Esophagus muscularis mucosa (tissue), 4 donors: ENCODE data around the gene MAP1B. TPM values are rescaled to one million over a fixed set of nuclear protein-coding genes. Genes with fewer than 3 reads are reported as not detected.

Source experiments
- DNase-seq: peaks from one replicate; pipeline ENCODE4 v3.0.0-alpha.2; 2017; ENCODE audit errors: extremely low spot score
- H3K27ac ChIP-seq, 4 donors: fragments of 200-600 bp; sonication (generic); replicated peaks in 1 of 4; 1 replicate in 3 of 4; 2 replicates in 1 of 4; pipeline ENCODE4 v1.5.1; 2016 to 2019; ENCODE audit warnings: mild to moderate bottlenecking in 1 of 4
- H3K27me3 ChIP-seq, 4 donors: fragments of 200-600 bp; sonication (generic); one replicate each; pipeline versions ENCODE4 v1.5.1 to v1.6.0; 2016 to 2019
- H3K36me3 ChIP-seq, 4 donors: fragments of 200-600 bp; sonication (generic); one replicate each; pipeline ENCODE4 v1.5.1; 2016 to 2019
- H3K4me1 ChIP-seq, 4 donors: fragments of 200-600 bp; sonication (generic); one replicate each; pipeline ENCODE4 v1.5.1; 2016 to 2019
- H3K4me3 ChIP-seq, 4 donors: fragments of 200-600 bp; sonication (generic); 1 replicate in 2 of 4; 2 replicates in 2 of 4; pipeline ENCODE4 v1.5.1; 2016 to 2019; ENCODE audit warnings: mild to moderate bottlenecking in 4 of 4, moderate library complexity in 1 of 4
- H3K9me3 ChIP-seq, 4 donors: fragments of 200-600 bp; sonication (generic); 1 replicate in 3 of 4; 2 replicates in 1 of 4; pipeline ENCODE4 v1.5.1; 2016 to 2019
- EP300 ChIP-seq: sonication (generic); formaldehyde crosslinking; IDR thresholded peaks from one replicate; pipeline ENCODE4 v1.6.1; 2017; ENCODE audit warnings: antibody characterized with exemption
- POLR2A ChIP-seq: fragments of 450-650 bp; IDR thresholded peaks from one replicate; pipeline ENCODE4 v1.6.1; 2017; ENCODE audit warnings: antibody characterized with exemption, moderate library complexity, mild to moderate bottlenecking, low read depth
- POLR2AphosphoS5 ChIP-seq, 2 donors: sonication (generic); formaldehyde crosslinking; IDR thresholded peaks; one replicate each; pipeline ENCODE4 v1.6.1; 2017; ENCODE audit warnings: antibody characterized with exemption in 2 of 2
- WGBS: methylation state at CpG from one replicate; pipeline ENCODE4 v1.1.5; 2018; 5-methylcytosine and 5-hydroxymethylcytosine counted together
- intact Hi-C: fragments of 100-400 bp; cut with DNase I; formaldehyde crosslinking; loops from one replicate; pipeline ENCODE4 v1.15.1; 2023
- total RNA-seq, 4 donors: library from RNA; depleted of rRNA; stranded (reverse); fragments of >200 nt; gene quantifications; one replicate each; pipeline versions ENCODE4 v1.1.0 to v1.2.1, GENCODE V29; 2016
- TF ChIP-seq, protein P1 (sequence below), 3 experiments: fragments of 200-600 bp in 2 of 3; fragments of 450-650 bp in 1 of 3; sonication (generic) in 2 of 3; IDR thresholded peaks; one replicate each; pipeline ENCODE4 v1.5.1; 2017 to 2019; ENCODE audit warnings: antibody characterized with exemption in 3 of 3, mild to moderate bottlenecking in 2 of 3, moderate library complexity in 1 of 3

The MAP1B gene
- total RNA-seq, 4 donors from 2014 or later, result 755 to 1,378 (median 1,096) TPM

DNA sequence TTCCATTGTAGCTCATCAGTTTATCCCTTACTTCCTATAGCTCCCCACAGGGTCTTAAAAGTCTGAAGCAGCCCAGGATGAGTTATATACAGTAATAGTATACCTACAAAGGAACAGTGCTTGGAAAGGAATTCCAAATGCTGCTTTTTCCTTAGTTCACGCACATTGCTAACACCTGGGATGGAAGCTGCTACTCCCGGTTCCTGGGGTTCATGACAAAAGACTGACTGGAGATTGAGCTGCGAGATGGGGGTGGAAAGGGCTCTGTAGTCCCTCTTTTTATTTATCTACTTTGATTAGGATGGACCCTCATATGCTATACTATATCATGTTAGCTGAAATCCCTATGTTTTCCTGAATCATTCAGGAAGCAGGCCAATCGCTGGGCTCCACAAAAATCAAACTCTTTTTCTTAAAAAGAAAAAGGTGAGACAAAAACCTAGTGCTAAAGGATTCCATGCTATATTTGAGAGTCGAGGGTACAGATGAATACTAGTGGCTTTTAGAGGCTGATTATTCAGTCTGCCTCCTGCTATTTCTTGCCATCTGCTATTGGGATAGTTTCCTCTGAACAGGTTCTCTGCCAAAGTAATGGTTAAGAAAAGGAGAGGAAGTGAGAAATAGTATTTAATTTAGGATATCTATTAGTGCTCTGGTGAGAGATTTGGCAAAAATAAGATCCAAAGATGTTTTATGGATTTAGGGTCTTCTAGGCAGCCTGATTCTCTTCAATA is 131.6 kb downstream of the MAP1B start:
- Histone ChIP-seq H3K4me3 (no peak overlapping the region), H3K4me1 (peaks cover 0 to 38% (median 33%) of the 10 kb centered on the region in 4 donors), H3K36me3 (peaks cover 0 to 21% (median 0%) of the 10 kb centered on the region in 4 donors), H3K27ac (no peak overlapping the region), H3K27me3 (no peaks in the 10 kb centered on the region), H3K9me3 (no peaks in the 10 kb centered on the region)
- no peak for DNase-seq
- intact Hi-C loops, result no loop called here
- TF ChIP-seq POLR2AphosphoS5 (IDR thresholded peaks at IDR 0.05), result no peak
- TF ChIP-seq, protein P1, sequence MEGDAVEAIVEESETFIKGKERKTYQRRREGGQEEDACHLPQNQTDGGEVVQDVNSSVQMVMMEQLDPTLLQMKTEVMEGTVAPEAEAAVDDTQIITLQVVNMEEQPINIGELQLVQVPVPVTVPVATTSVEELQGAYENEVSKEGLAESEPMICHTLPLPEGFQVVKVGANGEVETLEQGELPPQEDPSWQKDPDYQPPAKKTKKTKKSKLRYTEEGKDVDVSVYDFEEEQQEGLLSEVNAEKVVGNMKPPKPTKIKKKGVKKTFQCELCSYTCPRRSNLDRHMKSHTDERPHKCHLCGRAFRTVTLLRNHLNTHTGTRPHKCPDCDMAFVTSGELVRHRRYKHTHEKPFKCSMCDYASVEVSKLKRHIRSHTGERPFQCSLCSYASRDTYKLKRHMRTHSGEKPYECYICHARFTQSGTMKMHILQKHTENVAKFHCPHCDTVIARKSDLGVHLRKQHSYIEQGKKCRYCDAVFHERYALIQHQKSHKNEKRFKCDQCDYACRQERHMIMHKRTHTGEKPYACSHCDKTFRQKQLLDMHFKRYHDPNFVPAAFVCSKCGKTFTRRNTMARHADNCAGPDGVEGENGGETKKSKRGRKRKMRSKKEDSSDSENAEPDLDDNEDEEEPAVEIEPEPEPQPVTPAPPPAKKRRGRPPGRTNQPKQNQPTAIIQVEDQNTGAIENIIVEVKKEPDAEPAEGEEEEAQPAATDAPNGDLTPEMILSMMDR (IDR thresholded peaks at IDR 0.05), result no peak
- TF ChIP-seq EP300, result no peak
- TF ChIP-seq POLR2A, result no peak
- 94% methylated on average over 5 of the region's 5 CpGs for WGBS

- TF ChIP-seq EP300 (no peak), POLR2AphosphoS5 (IDR thresholded peaks at IDR 0.05) (no peak), POLR2A (no peak)
- TF ChIP-seq, protein P1 (IDR thresholded peaks at IDR 0.05), result no peak
- DNase-seq, result no peak
- intact Hi-C loops, result no loop called here
- WGBS, result 69% methylated on average over 5 of the region's 5 CpGs
- peaks cover 0 to 14% (median 0%) of the 10 kb centered on the region in 4 donors for H3K36me3 ChIP-seq
- no peaks in the 10 kb centered on the region for H3K9me3 ChIP-seq
- no peak overlapping the region for H3K4me3 ChIP-seq
- no peaks in the 10 kb centered on the region for H3K27me3 ChIP-seq
- H3K4me1 ChIP-seq, result peaks cover 22 to 52% (median 50%) of the 10 kb centered on the region in 4 donors
- peak overlapping the region in 2 of 4 donors; percentile 13 to 32 for H3K27ac ChIP-seq
These were observed 134.2 kb downstream of the MAP1B start for GRCh38 chr5:72241346-72242003.

DNA sequence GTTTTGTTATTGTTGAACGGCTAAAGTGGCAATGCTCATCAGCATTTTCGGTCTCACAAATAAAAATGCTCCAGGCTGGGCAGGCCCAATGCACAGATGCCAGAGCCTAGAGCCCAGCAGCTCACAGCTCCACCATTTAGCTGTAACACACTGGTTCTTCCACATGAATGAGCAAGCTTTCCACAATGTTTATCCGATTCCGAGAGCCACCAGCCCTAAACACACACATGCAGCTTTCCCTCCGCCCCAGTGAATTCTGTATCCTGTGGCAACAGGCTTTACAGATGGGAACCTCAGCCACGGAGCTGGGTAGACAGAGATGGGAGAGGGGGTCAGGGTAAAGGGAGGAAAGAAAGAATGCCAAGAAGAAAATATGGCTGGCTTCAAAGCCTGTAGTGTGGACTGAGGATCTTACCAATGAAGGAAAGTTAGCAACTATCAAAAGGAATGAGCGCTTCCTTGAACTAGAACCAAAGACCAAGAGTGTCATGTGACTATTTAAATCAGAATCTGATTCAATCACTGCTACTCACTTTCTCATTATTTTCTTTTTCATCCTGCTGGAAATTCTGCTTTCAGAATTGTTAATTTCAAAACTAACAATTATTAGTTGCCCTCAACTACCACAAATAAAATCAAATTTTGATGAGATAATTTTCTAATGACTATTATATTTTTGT is 135.7 kb downstream of the MAP1B start:
- DNase-seq, result no peak
- Histone ChIP-seq H3K27ac (no peak overlapping the region), H3K4me3 (no peak overlapping the region), H3K36me3 (peaks cover 0 to under 1% (median 0%) of the 10 kb centered on the region in 4 donors), H3K4me1 (peaks cover 34 to 66% (median 64%) of the 10 kb centered on the region in 4 donors), H3K9me3 (no peaks in the 10 kb centered on the region), H3K27me3 (no peaks in the 10 kb centered on the region)
- TF ChIP-seq, protein P1 (IDR thresholded peaks at IDR 0.05), result no peak
- no peak for TF ChIP-seq EP300
- TF ChIP-seq POLR2AphosphoS5 (IDR thresholded peaks at IDR 0.05), result no peak
- no peak for TF ChIP-seq POLR2A
- intact Hi-C loops, result no loop called here
- 87% methylated on average over 7 of the region's 7 CpGs for WGBS

- no peaks in the 10 kb centered on the region for H3K27me3 ChIP-seq
- H3K27ac ChIP-seq, result peak overlapping the region in 1 of 4 donors; percentile 70
- H3K9me3 ChIP-seq, result no peaks in the 10 kb centered on the region
- WGBS, result 85% methylated on average over 2 of the region's 2 CpGs
- intact Hi-C loops, result no loop called here
- H3K36me3 ChIP-seq, result no peaks in the 10 kb centered on the region
- TF ChIP-seq, protein P1 (IDR thresholded peaks at IDR 0.05), result no peak
- TF ChIP-seq EP300, result no peak
- no peak for TF ChIP-seq POLR2AphosphoS5 (IDR thresholded peaks at IDR 0.05)
- no peak for TF ChIP-seq POLR2A
- DNase-seq, result no peak
- H3K4me1 ChIP-seq, result peaks cover 42 to 74% (median 72%) of the 10 kb centered on the region in 4 donors
- H3K4me3 ChIP-seq, result no peak overlapping the region
These were observed 136.4 kb downstream of the MAP1B start for GRCh38 chr5:72243706-72244105.
